DND-41 (cell line): ENCODE data around the gene RMC1.

Experiments
- EZH2 ChIP-seq: IDR thresholded peaks from 3 replicates; pipeline ENCODE4 v1.6.1; 2012; ENCODE audit warnings: borderline replicate concordance, low read depth, mild to moderate bottlenecking, moderate library complexity, low read length, inconsistent platforms; ENCODE audit not compliant: severe bottlenecking
- TF ChIP-seq, protein P1 (sequence below): IDR thresholded peaks from 2 replicates; pipeline ENCODE4 v1.5.1; 2012; ENCODE audit warnings: borderline replicate concordance, low read length, moderate library complexity, mild to moderate bottlenecking; ENCODE audit not compliant: poor library complexity, severe bottlenecking; ENCODE audit errors: extremely low read depth

DNA sequence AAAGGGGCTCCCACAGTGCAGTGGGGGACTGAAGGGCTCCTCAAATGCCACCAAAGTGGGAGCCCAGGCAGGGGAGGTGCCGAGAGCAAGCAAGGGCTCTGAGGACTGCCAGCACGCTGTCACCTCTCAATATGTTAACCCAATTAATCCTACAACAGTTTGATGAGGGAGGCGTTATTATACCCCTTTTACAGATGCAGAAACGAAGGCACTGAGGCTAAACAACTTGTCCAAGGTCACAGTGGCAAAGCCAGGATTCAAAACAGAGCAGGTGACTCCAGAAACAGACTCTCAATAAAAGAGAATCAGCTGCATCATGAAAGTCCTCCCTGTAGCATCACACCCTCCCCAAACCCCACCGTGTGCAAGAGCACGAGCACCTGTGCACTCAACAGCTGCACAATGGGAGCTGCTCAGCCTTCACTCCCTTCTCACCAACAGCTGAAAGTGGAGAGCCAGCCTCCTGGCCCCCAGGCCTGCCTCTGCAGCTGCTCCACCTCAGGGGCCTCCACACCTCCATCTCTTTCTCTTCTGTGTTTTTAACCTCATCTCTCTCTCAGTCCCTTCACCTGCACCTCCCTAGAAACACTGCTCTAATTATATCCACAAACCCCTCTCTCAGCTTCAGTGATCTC, 74.9 kb downstream of the RMC1 start:
- TF ChIP-seq, protein P1, sequence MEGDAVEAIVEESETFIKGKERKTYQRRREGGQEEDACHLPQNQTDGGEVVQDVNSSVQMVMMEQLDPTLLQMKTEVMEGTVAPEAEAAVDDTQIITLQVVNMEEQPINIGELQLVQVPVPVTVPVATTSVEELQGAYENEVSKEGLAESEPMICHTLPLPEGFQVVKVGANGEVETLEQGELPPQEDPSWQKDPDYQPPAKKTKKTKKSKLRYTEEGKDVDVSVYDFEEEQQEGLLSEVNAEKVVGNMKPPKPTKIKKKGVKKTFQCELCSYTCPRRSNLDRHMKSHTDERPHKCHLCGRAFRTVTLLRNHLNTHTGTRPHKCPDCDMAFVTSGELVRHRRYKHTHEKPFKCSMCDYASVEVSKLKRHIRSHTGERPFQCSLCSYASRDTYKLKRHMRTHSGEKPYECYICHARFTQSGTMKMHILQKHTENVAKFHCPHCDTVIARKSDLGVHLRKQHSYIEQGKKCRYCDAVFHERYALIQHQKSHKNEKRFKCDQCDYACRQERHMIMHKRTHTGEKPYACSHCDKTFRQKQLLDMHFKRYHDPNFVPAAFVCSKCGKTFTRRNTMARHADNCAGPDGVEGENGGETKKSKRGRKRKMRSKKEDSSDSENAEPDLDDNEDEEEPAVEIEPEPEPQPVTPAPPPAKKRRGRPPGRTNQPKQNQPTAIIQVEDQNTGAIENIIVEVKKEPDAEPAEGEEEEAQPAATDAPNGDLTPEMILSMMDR = no peak
- no peak for TF ChIP-seq EZH2
